Measurements from ENCODE around the gene ACYP2.

GRCh38 chr2:54208364-54209240 lies 93.2 kb downstream of the ACYP2 start:
- TF ChIP-seq POLR2A (IDR thresholded peaks at IDR 0.05; ENCODE audit: extremely low read depth, insufficient read length) (no peak), CTCF (IDR thresholded peaks at IDR 0.05; ENCODE audit: low read depth, low read length) (no peak), MAX (IDR thresholded peaks at IDR 0.05; ENCODE audit: low read depth, low read length) (no peak), MYC (IDR thresholded peaks at IDR 0.05; ENCODE audit: low read depth, low read length) (no peak)

Data from NB4 (cell line).